Pons (tissue), 1 donor: Measurements from ENCODE around the gene PEX16.

Experiments used
- DNase-seq: peaks from one replicate; pipeline ENCODE4 v3.0.0-alpha.2; 2016; ENCODE audit warnings: low spot score

The PEX16 gene

GRCh38 chr11:45930951-45931570, 13.4 kb upstream of the PEX16 start:
- no peak for DNase-seq

- DNase-seq: no peak
These were observed 12.5 kb upstream of the PEX16 start for GRCh38 chr11:45930031-45930794.

- DNase-seq: no peak
These were observed 11.9 kb upstream of the PEX16 start for GRCh38 chr11:45929486-45930030.

- no peak for DNase-seq
These were observed 11.0 kb upstream of the PEX16 start for GRCh38 chr11:45928535-45929215.

GRCh38 chr11:45927684-45928413, 10.2 kb upstream of the PEX16 start:
- DNase-seq: no peak

GRCh38 chr11:45927332-45927683, 9.6 kb upstream of the PEX16 start:
- DNase-seq: no peak

GRCh38 chr11:45926536-45927331, 9.1 kb upstream of the PEX16 start:
- DNase-seq: no peak

- no peak for DNase-seq
These were observed 8.3 kb upstream of the PEX16 start for GRCh38 chr11:45926001-45926401.

- DNase-seq: no peak
These were observed 7.9 kb upstream of the PEX16 start for GRCh38 chr11:45925550-45925949.

- DNase-seq: no peak
These were observed 7.2 kb upstream of the PEX16 start for GRCh38 chr11:45924927-45925326.

- DNase-seq: no peak
These were observed 6.6 kb upstream of the PEX16 start for GRCh38 chr11:45924036-45924915.

- DNase-seq: no peak
These were observed 4.9 kb upstream of the PEX16 start, which contains the start of gene LARGE2 for GRCh38 chr11:45922425-45923082. Gene LARGE2 (plus strand): TSS chr11:45922656. CDS start chr11:45922883, 227 bp downstream.

- DNase-seq: no peak
These were observed 4.1 kb upstream of the PEX16 start for GRCh38 chr11:45921561-45922424.

GRCh38 chr11:45920531-45921477, 3.1 kb upstream of the PEX16 start:
- no peak for DNase-seq

- DNase-seq: no peak
These were observed 2.3 kb upstream of the PEX16 start for GRCh38 chr11:45919806-45920530.

GRCh38 chr11:45918962-45919675, 1.4 kb upstream of the PEX16 start:
- DNase-seq: no peak
